GM19372 (cell line): Measurements from ENCODE around the gene HDAC4.

Source experiments
- ATAC-seq: cut with Tn5 transposase; IDR thresholded peaks from one replicate; pipeline ENCODE4 v1.9.1; 2021; ENCODE audit warnings: mild to moderate bottlenecking, low read depth, moderate library complexity; ENCODE audit not compliant: unreplicated experiment

HDAC4 gene

GRCh38 chr2:239152239-239152915 is 248.4 kb downstream of the HDAC4 start:
- ATAC-seq = no peak

GRCh38 chr2:239151201-239152131 is 249.4 kb downstream of the HDAC4 start:
- ATAC-seq = no peak

GRCh38 chr2:239150125-239151011 is 250.5 kb downstream of the HDAC4 start:
- no peak for ATAC-seq

- no peak for ATAC-seq
These were observed 251.3 kb downstream of the HDAC4 start for GRCh38 chr2:239149501-239149900.

GRCh38 chr2:239148495-239149200 is 252.2 kb downstream of the HDAC4 start:
- ATAC-seq = no peak

- ATAC-seq = no peak
These were observed 253.4 kb downstream of the HDAC4 start for GRCh38 chr2:239147376-239147775.

- ATAC-seq = no peak
These were observed 254.1 kb downstream of the HDAC4 start for GRCh38 chr2:239146741-239147181.

GRCh38 chr2:239146011-239146641 is 254.7 kb downstream of the HDAC4 start:
- ATAC-seq = no peak

GRCh38 chr2:239145601-239146000 is 255.2 kb downstream of the HDAC4 start:
- ATAC-seq = no peak

GRCh38 chr2:239145106-239145505 is 255.7 kb downstream of the HDAC4 start:
- no peak for ATAC-seq

- no peak for ATAC-seq
These were observed 256.2 kb downstream of the HDAC4 start for GRCh38 chr2:239144713-239144999.

GRCh38 chr2:239143858-239144712 is 256.7 kb downstream of the HDAC4 start:
- no peak for ATAC-seq

GRCh38 chr2:239142806-239143205 is 258.0 kb downstream of the HDAC4 start:
- no peak for ATAC-seq

- no peak for ATAC-seq
These were observed 258.5 kb downstream of the HDAC4 start for GRCh38 chr2:239142296-239142695.

GRCh38 chr2:239141021-239141760 is 259.6 kb downstream of the HDAC4 start:
- no peak for ATAC-seq

- no peak for ATAC-seq
These were observed 260.3 kb downstream of the HDAC4 start for GRCh38 chr2:239140346-239141020.

GRCh38 chr2:239139566-239139965 is 261.3 kb downstream of the HDAC4 start:
- no peak for ATAC-seq

GRCh38 chr2:239139101-239139500 is 261.7 kb downstream of the HDAC4 start:
- no peak for ATAC-seq
